ENCODE data around the gene CTNNBL1. TPM values are rescaled to one million over a fixed set of nuclear protein-coding genes. Genes with fewer than 3 reads are reported as not detected.

The CTNNBL1 gene
- total and polyA plus RNA-seq, 2 donors (not counting 3 experiments of a cell fraction or from before 2014, with no cell fraction given) = 20.8 to 60.2 TPM

- H2AFZ ChIP-seq (ENCODE audit: low read depth, low read length) = peak overlapping the region; percentile 8
- H3K9me1 ChIP-seq (replicated peaks; ENCODE audit: control insufficient read depth, extremely low read depth, insufficient read depth, low read length) = no peaks in the 10 kb centered on the region
- POLR2A ChIA-PET = no interaction called here
- FAIRE-seq (no peak), DNase-seq (ENCODE audit: low read depth, low spot score) (no peak)
- no peak overlapping the region for H3K4me3 ChIP-seq (replicated peaks in 1 of 3; ENCODE audit: insufficient read depth in 1 of 3, low read depth in 1 of 3, low read length in 3 of 3)
- no peaks in the 10 kb centered on the region for H3K36me3 ChIP-seq (ENCODE audit: control insufficient read depth in 2 of 2, extremely low read depth in 1 of 2, insufficient read depth in 2 of 2, low read length in 2 of 2)
- H3K4me1 ChIP-seq (ENCODE audit: control insufficient read depth, extremely low read depth, insufficient read depth, low read length) = no peaks in the 10 kb centered on the region
- H3K9me3 ChIP-seq (replicated peaks; ENCODE audit: control insufficient read depth, insufficient read depth, low read length) = no peaks in the 10 kb centered on the region
- CTCF ChIA-PET = interaction anchor here (0.9 to 1.2 kb wide), 4 partner anchors 10 to 351 kb away, joined by 3 read pairs; no protein-coding TSS in a partner anchor
- H3K9ac ChIP-seq (replicated peaks; ENCODE audit: extremely low read depth, insufficient read depth, low read length) = no peak overlapping the region
- no peak for TF ChIP-seq MYC (IDR thresholded peaks at IDR 0.05; ENCODE audit: low read depth, low read length)
- TF ChIP-seq JUN (IDR thresholded peaks at IDR 0.05; ENCODE audit: borderline replicate concordance, insufficient read depth, insufficient read length, low read depth) = no peak
- TF ChIP-seq CTCF (IDR thresholded peaks at IDR 0.05; ENCODE audit: extremely low read depth in 1 of 2, insufficient read depth in 1 of 2, low read depth in 1 of 2, low read length in 2 of 2) = no peak
- TF ChIP-seq EZH2 (IDR thresholded peaks at IDR 0.05; ENCODE audit: borderline replicate concordance, low read depth, low read length, severe bottlenecking) = peak; percentile 48
- intact Hi-C loops (cut with micrococcal nuclease) = no loop called here
- no TSS peak for BruUV-seq (replicated peaks)
- H3K27me3 ChIP-seq (ENCODE audit: control insufficient read depth in 2 of 2, insufficient read depth in 2 of 2, low read length in 2 of 2) = peaks cover 55 to 72% of the 10 kb centered on the region in 2 experiments
- no peaks in the 10 kb centered on the region for H4K20me1 ChIP-seq (replicated peaks; ENCODE audit: control insufficient read depth, extremely low read depth, insufficient read depth, low read length)
- no peaks in the 10 kb centered on the region for H3K79me2 ChIP-seq (ENCODE audit: control insufficient read depth, insufficient read depth, low read length)
- dilution Hi-C loops (cut with MboI; ENCODE audit: extremely low pct_ligation_motif_present, low sequenced_read_pairs) = no loop called here
- H3K27ac ChIP-seq (ENCODE audit: insufficient read depth, low read depth, low read length) = no peak overlapping the region
- H3K4me2 ChIP-seq (ENCODE audit: insufficient read depth, low read length) = no peak overlapping the region
Observed at GRCh38 chr20:37914672-37915433, 221.0 kb downstream of the CTNNBL1 start.

- Histone ChIP-seq H3K4me1 (ENCODE audit: control insufficient read depth, extremely low read depth, insufficient read depth, low read length) (no peaks in the 10 kb centered on the region), H3K27me3 (ENCODE audit: control insufficient read depth in 2 of 2, insufficient read depth in 2 of 2, low read length in 2 of 2) (peaks cover 55 to 72% of the 10 kb centered on the region in 2 experiments), H3K27ac (ENCODE audit: insufficient read depth, low read depth, low read length) (no peak overlapping the region), H3K9me1 (replicated peaks; ENCODE audit: control insufficient read depth, extremely low read depth, insufficient read depth, low read length) (no peaks in the 10 kb centered on the region), H3K79me2 (ENCODE audit: control insufficient read depth, insufficient read depth, low read length) (no peaks in the 10 kb centered on the region), H3K9me3 (replicated peaks; ENCODE audit: control insufficient read depth, insufficient read depth, low read length) (no peaks in the 10 kb centered on the region), H3K4me2 (ENCODE audit: insufficient read depth, low read length) (no peak overlapping the region), H3K36me3 (ENCODE audit: control insufficient read depth in 2 of 2, extremely low read depth in 1 of 2, insufficient read depth in 2 of 2, low read length in 2 of 2) (no peaks in the 10 kb centered on the region), H3K9ac (replicated peaks; ENCODE audit: extremely low read depth, insufficient read depth, low read length) (no peak overlapping the region), H4K20me1 (replicated peaks; ENCODE audit: control insufficient read depth, extremely low read depth, insufficient read depth, low read length) (no peaks in the 10 kb centered on the region), H3K4me3 (replicated peaks in 1 of 3; ENCODE audit: insufficient read depth in 1 of 3, low read depth in 1 of 3, low read length in 3 of 3) (no peak overlapping the region), H2AFZ (ENCODE audit: low read depth, low read length) (no peak overlapping the region)
- TF ChIP-seq POLR2AphosphoS5 (IDR thresholded peaks at IDR 0.05; ENCODE audit: insufficient read depth, low read depth, low read length) (no peak), CTCF (IDR thresholded peaks at IDR 0.05; ENCODE audit: extremely low read depth in 1 of 2, insufficient read depth in 1 of 2, low read depth in 1 of 2, low read length in 2 of 2) (no peak), GATA2 (IDR thresholded peaks at IDR 0.05; ENCODE audit: insufficient read depth, insufficient read length, low read depth, low read length) (no peak), MYC (IDR thresholded peaks at IDR 0.05; ENCODE audit: low read depth, low read length) (no peak), EZH2 (IDR thresholded peaks at IDR 0.05; ENCODE audit: borderline replicate concordance, low read depth, low read length, severe bottlenecking) (no peak), POLR2A (IDR thresholded peaks at IDR 0.05; ENCODE audit: low read depth, low read length) (no peak), FOS (IDR thresholded peaks at IDR 0.05; ENCODE audit: borderline replicate concordance, insufficient read depth, low read length) (no peak)
- dilution Hi-C loops (cut with MboI; ENCODE audit: extremely low pct_ligation_motif_present, low sequenced_read_pairs) = no loop called here
- FAIRE-seq (no peak), DNase-seq (ENCODE audit: low read depth, low spot score) (no peak)
- CTCF ChIA-PET = interaction anchor here (0.9 to 1.2 kb wide), 4 partner anchors 9 to 351 kb away, joined by 3 read pairs; no protein-coding TSS in a partner anchor
- POLR2A ChIA-PET = no interaction called here
- intact Hi-C loops (cut with micrococcal nuclease) = no loop called here
- BruUV-seq (replicated peaks) = no TSS peak
Observed at GRCh38 chr20:37915434-37915787, 221.6 kb downstream of the CTNNBL1 start.
